Epidermal melanocyte (primary cell): Measurements from ENCODE around the gene BCL7B.
"Not testable (repeated sequence)": the region's sequence is repeated elsewhere in the genome, so short reads cannot be mapped to it uniquely, and the experiment has no call there.

Experiments
- DNase-seq: peaks from one replicate; pipeline ENCODE4 v3.0.0; 2011; ENCODE audit warnings: low spot score; ENCODE audit not compliant: insufficient read length

BCL7B gene

DNA sequence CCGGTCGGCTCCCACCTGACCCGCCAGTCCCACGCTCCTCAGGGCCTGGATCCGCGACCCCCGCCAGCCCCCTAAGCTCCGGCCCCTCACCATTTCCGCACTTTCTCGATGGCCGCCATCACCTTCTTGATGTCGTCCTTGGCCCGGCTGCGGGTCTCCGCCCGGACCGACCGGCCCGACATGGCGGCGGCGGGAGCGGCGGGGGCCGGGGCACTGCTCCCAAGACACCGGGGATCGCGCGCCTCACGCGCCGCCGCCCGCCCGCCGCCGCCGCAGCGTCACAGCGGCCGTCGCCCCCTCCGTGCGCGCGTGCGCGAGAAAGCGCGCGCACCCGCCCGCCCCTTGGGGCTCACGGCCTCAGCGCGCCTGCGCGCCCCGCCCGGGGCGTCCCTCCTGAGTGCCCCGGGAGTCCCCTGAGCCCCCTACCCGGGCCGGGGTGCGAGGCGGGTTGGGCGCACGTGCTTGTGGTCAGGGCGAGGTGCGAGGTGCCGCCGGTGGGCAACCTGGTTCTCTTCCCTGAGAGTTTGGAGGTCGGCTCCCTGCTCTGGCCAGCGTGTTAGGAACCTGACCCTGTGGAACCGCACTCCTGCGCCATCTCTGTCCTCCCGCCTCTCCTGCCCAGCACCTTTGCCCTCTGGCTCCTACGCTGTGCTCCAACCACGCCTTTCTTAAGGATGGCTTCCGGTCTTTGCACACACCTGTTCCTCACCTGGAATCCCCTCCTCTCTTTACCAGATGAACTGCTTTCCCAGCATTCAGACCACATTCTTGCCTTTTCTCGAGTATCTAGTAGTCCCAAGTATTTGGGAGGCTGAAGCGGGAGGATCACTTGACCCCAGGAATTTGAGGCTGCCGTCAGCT is at the start of gene BCL7B:
Gene BCL7B, minus strand, starts transcription at position 294 of the 861 bp plus-strand sequence. Its CDS starts 112 bp downstream, at position 182.
- DNase-seq = peak; percentile 88

DNA sequence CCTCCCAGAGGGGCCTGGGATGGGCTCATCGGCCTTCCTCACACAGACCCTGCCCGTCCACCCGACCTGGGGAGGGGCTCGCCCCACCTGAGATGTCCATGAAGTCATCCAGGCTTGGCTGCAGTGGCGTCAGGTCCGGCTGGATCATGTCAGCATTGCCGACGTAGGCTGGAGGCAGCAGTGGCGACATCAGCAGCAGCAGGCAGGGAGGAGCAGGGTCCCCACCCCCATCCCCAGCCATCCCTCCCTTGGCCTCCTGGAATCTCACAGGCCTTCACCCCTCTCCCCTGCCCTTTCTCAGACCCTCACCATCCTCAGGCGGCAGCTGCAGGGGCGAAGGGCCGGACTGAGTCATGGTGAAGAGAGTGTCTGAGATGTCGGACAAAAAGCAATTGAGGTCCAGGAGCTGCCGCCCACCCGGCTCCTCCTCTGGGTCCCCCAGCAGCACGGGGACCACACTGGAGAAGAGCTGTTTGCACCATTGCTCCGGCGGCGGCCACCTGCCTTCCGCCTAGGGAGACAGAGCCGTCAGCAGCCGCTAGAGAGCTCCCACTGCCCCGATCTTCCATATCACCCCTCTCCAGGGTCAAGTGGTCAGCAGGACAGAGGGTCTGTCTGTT is 48.2 kb upstream of the BCL7B start:
- DNase-seq = no peak

DNA sequence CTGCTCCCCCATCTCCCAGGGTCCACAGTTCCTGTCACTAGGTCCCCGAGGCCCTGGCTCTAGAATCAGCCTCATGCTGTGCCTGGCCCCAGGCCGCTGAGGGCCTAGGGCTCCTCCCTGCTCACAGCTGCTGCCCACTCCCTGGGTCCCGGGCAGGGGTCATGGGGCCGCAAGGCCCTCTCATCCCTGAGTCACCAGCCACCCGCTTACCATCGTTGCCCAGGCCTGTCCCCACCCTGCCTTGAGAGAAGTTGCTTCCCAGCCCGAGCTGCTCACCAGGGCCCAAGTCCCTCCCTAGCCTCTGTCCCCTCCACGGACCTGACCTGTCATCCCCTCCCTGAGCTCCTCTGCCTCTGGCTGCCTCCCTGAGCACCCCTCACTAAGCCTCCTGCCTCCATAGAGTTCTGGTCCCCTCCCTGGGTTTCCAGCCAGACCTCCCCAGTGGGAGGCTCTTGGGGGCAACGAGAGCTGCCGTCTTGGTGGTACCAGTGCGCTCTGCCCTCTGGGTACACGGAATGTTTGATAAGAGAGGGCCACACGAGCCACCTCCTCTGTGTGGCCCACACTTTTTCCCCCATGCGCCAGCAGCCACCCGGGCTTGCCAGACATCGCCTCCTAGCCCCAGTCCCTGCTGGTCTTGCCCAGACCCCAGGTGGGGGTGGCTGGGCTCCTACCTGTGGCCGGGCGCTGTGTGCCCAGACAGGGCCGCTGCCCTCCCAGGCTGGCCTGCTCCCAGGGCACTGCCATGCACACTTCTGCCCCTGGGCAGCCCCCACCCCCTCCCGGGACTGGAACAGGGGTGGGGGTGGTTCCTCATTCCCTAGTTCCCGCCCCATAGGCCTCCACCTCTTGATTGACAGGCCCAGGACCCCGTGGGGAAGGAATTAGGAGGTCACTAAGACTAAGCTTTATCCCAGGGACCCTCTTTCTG is 45.5 kb upstream of the BCL7B start:
- DNase-seq = no peak

- no peak for DNase-seq
Measured at GRCh38 chr7:73599916-73600315, 42.4 kb upstream of the BCL7B start.

DNA sequence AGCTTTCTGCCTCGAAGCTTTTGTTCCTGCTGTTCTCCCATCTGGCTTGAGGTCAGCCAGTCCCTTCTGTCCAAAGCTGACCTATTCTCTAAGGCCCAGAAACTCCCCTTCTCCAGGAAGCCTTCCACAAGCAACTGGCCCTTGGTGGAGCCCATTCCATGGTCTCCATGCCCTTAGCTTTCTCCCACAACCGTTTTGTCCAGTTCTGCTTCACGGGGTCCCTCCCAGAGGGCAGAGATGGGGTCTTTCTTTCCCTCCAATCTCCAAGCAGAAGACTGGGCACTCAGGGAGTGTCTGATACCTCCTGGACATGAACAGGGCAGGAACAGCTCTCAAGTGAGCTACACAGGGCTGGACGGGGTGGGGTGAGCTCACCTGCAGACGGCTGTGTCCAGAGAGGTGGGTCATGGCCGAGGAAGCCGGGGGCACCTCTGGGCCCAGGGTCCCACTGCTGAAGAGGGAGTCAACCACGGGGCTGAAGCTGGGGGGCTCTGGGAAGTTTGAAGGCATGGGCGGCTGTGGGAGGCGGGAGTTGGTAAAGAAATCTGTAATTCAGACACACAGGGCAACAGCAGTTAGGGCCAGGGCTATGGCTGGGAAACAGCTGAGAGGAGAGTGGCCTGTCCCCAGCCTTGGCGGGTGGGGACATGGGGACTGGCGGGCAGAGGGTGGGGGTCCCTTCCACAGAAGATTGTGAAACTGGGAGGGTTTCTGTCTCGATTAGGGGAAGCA is 41.8 kb upstream of the BCL7B start:
- no peak for DNase-seq

- DNase-seq = no peak
Measured at GRCh38 chr7:73597978-73598782, 40.7 kb upstream of the BCL7B start.

- DNase-seq = no peak
Measured at GRCh38 chr7:73596191-73597065, 38.9 kb upstream of the BCL7B start.

- no peak for DNase-seq
Measured at GRCh38 chr7:73595358-73595757, 37.9 kb upstream of the BCL7B start.

GRCh38 chr7:73593207-73594045 is 35.9 kb upstream of the BCL7B start:
- no peak for DNase-seq

GRCh38 chr7:73586911-73587310 is 29.4 kb upstream of the BCL7B start:
- no peak for DNase-seq

- DNase-seq = no peak
Measured at GRCh38 chr7:73585196-73585595, 27.7 kb upstream of the BCL7B start.

DNA sequence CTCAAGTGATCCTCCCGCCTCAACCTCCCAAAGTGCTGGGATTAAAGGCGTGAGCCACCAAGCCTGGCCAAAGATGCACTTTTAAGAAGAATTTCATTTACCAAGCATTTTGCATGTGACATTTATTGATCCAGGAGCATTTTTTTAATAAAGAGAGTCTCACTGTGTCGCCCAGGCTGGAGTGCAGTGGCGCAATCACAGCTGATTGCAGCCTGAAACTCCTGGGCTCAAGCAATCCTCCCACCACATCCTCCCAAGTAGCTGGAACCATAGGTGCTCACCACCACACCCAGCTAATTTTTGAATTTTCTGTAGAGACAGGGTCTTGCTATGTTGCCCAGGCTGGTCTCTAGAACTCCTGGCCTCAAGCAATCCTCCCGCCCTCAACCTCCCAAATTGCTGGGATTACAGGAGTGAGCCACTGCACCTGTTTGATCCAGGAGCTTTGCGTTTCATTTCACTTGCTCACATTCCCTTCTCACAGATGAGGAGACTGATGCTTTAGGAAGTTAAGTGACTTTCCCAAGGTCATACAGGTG is 25.2 kb upstream of the BCL7B start:
- DNase-seq = no peak

DNA sequence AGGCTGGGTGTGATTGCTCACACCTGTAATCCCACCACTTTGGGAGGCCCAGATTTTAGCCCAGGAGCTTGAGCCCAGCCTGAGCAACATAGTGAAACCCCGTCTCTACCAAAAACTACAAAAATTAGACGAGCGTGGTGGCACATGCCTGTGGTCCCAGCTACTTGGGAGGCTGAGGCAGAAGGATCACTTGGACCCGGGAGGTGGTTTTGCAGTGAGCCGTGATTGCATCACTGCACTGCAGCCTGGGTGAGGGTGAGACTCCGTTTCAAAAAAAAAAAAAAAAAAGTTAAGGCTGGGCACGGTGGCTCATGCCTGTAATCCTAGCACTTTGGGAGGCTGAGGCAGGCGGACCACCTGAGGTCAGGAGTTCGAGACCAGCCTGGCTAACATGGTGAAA is 23.5 kb upstream of the BCL7B start:
- not testable (repeated sequence) for DNase-seq

DNA sequence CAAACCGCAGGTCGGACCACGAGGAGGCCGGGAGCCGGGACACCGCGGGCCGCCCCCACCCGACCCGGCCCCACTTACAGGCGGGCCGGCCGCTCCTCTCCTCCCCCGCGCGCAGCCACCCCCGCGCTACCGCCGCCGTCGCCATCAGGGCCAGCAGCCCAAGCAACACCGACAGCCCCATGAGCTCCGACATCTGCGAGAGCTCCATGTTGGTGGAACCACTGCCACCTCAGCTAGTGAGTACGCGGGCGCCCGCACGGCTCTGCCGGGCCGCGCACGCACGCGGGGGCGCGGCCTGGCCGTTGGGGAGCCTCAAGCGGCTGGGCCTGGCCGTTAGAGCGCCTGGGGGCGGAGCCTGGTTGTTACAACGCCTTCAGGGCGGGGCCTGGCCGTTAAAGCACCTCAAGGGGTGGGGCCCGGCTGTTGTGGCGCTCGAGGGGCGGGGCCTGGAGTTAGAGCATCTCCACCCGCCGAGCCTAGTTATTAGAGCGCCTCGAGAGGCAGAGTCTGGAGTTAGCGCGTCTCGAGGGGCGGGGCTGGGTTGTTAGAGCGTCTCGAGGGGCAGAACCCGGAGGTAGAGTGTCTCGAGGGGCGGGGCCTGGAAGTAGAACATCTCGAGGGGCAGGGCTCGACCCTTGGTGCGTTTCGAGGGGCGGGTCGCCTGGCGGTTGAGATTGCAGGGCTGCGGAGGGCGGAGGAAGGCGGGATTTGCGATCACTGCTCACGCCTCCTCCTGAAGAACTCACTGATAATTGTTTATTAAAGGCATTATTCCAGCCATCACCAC is 21.0 kb upstream of the BCL7B start, which contains the start of gene TBL2:
Gene TBL2, minus strand, starts transcription at position 238 of the 787 bp plus-strand sequence. Its CDS starts 30 bp downstream, at position 208.
- peak; percentile 88 for DNase-seq

GRCh38 chr7:73577627-73578341 is 20.3 kb upstream of the BCL7B start:
- no peak for DNase-seq

DNA sequence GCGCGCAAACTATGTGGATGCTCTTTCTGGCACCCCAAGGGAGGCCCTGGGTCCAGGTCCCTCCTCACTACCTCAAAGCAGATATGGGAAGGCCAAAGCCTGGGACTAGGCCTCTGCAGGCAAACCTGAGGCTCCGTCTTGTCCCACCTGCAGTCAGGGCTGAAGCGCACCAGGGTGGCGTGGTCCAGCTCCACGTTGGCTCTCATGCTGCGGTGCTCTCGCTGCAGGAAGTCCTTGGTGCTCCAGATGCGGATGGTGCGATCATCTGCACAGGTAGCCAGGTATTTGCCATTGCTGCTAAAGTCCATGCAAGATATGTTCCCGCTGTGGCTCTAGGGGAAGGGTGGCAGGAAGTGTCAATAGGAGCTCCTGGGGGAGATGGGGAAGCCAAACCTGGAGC is 16.3 kb upstream of the BCL7B start:
- no peak for DNase-seq
